ENCODE results near the gene PRDM5.

PRDM5 gene

DNA sequence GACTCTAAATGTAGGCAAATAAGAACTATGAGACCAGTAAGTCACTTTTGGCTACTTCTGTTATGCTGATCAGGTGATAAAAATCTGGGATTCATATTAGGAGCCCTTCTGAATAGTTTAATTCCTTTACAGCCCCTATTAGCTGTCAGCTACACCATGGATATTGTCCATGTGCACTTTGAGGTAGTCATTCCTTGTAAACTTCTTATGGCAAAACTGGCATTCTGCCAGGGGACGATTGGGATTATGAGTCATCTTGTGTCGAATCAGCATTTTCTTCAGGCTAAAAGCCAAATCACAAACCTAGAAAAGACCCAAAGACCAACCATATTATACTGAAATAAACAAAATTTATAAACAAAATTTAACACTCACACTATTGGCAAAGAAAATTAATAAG is 227.6 kb downstream of the PRDM5 start:
- Histone ChIP-seq H3K27ac (no peak overlapping the region), H3K9me3 (ENCODE audit: severe bottlenecking) (no peaks in the 10 kb centered on the region), H3K27me3 (ENCODE audit: insufficient read depth, low read depth, severe bottlenecking) (no peaks in the 10 kb centered on the region), H3K36me3 (no peaks in the 10 kb centered on the region), H3K4me3 (ENCODE audit: low read depth, low read length) (no peak overlapping the region)
- TF ChIP-seq, protein P1, sequence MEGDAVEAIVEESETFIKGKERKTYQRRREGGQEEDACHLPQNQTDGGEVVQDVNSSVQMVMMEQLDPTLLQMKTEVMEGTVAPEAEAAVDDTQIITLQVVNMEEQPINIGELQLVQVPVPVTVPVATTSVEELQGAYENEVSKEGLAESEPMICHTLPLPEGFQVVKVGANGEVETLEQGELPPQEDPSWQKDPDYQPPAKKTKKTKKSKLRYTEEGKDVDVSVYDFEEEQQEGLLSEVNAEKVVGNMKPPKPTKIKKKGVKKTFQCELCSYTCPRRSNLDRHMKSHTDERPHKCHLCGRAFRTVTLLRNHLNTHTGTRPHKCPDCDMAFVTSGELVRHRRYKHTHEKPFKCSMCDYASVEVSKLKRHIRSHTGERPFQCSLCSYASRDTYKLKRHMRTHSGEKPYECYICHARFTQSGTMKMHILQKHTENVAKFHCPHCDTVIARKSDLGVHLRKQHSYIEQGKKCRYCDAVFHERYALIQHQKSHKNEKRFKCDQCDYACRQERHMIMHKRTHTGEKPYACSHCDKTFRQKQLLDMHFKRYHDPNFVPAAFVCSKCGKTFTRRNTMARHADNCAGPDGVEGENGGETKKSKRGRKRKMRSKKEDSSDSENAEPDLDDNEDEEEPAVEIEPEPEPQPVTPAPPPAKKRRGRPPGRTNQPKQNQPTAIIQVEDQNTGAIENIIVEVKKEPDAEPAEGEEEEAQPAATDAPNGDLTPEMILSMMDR (IDR thresholded peaks at IDR 0.05; ENCODE audit: low read depth, low read length) = no peak
- no peak for DNase-seq

GRCh38 chr4:120693816-120694215 is 228.7 kb downstream of the PRDM5 start:
- no peak overlapping the region for H3K4me3 ChIP-seq (ENCODE audit: low read depth, low read length)
- H3K27me3 ChIP-seq (ENCODE audit: insufficient read depth, low read depth, severe bottlenecking) = no peaks in the 10 kb centered on the region
- no peaks in the 10 kb centered on the region for H3K36me3 ChIP-seq
- no peaks in the 10 kb centered on the region for H3K9me3 ChIP-seq (ENCODE audit: severe bottlenecking)
- TF ChIP-seq, protein P1 (IDR thresholded peaks at IDR 0.05; ENCODE audit: low read depth, low read length) = no peak
- DNase-seq = no peak
- no peak overlapping the region for H3K27ac ChIP-seq

- no peak for DNase-seq
- H3K27me3 ChIP-seq (ENCODE audit: insufficient read depth, low read depth, severe bottlenecking) = no peaks in the 10 kb centered on the region
- no peak overlapping the region for H3K27ac ChIP-seq
- H3K36me3 ChIP-seq = no peaks in the 10 kb centered on the region
- TF ChIP-seq, protein P1 (IDR thresholded peaks at IDR 0.05; ENCODE audit: low read depth, low read length) = no peak
- no peaks in the 10 kb centered on the region for H3K9me3 ChIP-seq (ENCODE audit: severe bottlenecking)
- H3K4me3 ChIP-seq (ENCODE audit: low read depth, low read length) = no peak overlapping the region
Measured at GRCh38 chr4:120692964-120693363, 229.6 kb downstream of the PRDM5 start.

- Histone ChIP-seq H3K36me3 (no peaks in the 10 kb centered on the region), H3K27ac (no peak overlapping the region), H3K9me3 (ENCODE audit: severe bottlenecking) (no peaks in the 10 kb centered on the region), H3K27me3 (ENCODE audit: insufficient read depth, low read depth, severe bottlenecking) (no peaks in the 10 kb centered on the region), H3K4me3 (ENCODE audit: low read depth, low read length) (no peak overlapping the region)
- TF ChIP-seq, protein P1 (IDR thresholded peaks at IDR 0.05; ENCODE audit: low read depth, low read length) = no peak
- no peak for DNase-seq
Measured at GRCh38 chr4:120691536-120691935, 231.0 kb downstream of the PRDM5 start.

DNA sequence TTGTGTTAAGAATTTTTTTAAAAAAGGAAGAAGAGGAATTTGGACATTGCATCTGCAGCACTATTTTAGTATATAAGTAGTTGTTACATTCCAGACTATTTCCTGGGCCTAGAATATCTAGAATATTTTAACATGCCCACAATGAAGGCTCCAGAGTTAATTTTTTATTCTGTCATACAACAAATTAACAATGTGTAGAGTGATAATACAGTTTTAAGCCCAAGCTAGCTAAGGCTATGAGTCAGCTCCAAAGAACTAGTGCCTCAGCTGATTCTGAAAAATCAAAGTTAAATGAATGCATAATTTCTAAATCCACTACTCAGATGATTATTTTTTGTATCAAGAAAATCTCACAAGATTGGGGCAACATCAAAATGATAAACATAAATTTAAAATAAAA is 231.4 kb downstream of the PRDM5 start:
- TF ChIP-seq, protein P1 (IDR thresholded peaks at IDR 0.05; ENCODE audit: low read depth, low read length) = no peak
- Histone ChIP-seq H3K9me3 (ENCODE audit: severe bottlenecking) (no peaks in the 10 kb centered on the region), H3K27ac (no peak overlapping the region), H3K4me3 (ENCODE audit: low read depth, low read length) (no peak overlapping the region), H3K36me3 (no peaks in the 10 kb centered on the region), H3K27me3 (ENCODE audit: insufficient read depth, low read depth, severe bottlenecking) (no peaks in the 10 kb centered on the region)
- no peak for DNase-seq

- no peak overlapping the region for H3K4me3 ChIP-seq (ENCODE audit: low read depth, low read length)
- no peaks in the 10 kb centered on the region for H3K27me3 ChIP-seq (ENCODE audit: insufficient read depth, low read depth, severe bottlenecking)
- no peak for DNase-seq
- H3K36me3 ChIP-seq = no peaks in the 10 kb centered on the region
- H3K9me3 ChIP-seq (ENCODE audit: severe bottlenecking) = no peaks in the 10 kb centered on the region
- H3K27ac ChIP-seq = no peak overlapping the region
- TF ChIP-seq, protein P1 (IDR thresholded peaks at IDR 0.05; ENCODE audit: low read depth, low read length) = no peak
Measured at GRCh38 chr4:120688791-120689190, 233.7 kb downstream of the PRDM5 start.
